Measurements from ENCODE around the gene MAEL.
A peak's percentile ranks its signal among the peaks of the same experiment; 100 is the strongest.
"Not testable (repeated sequence)": the region's sequence is repeated elsewhere in the genome, so short reads cannot be mapped to it uniquely, and the experiment has no call there.

MAEL gene

GRCh38 chr1:166978821-166979220 lies 10.3 kb upstream of the MAEL start:
- DNase-seq, result no peak

GRCh38 chr1:166980383-166980782 lies 8.7 kb upstream of the MAEL start:
- DNase-seq, result no peak

GRCh38 chr1:166980818-166981217 lies 8.3 kb upstream of the MAEL start:
- DNase-seq, result no peak

GRCh38 chr1:166981589-166981988 lies 7.5 kb upstream of the MAEL start:
- DNase-seq, result no peak

GRCh38 chr1:166999075-166999474 lies 10.0 kb downstream of the MAEL start:
- no peak for DNase-seq

GRCh38 chr1:166999500-167000055 lies 10.5 kb downstream of the MAEL start:
- no peak for DNase-seq

- no peak for DNase-seq
These were observed 11.5 kb downstream of the MAEL start for GRCh38 chr1:167000546-167000945.

- DNase-seq, result no peak
These were observed 13.3 kb downstream of the MAEL start for GRCh38 chr1:167002354-167002753.

GRCh38 chr1:167003711-167004110 lies 14.6 kb downstream of the MAEL start:
- no peak for DNase-seq

GRCh38 chr1:167011560-167012191 lies 22.6 kb downstream of the MAEL start:
- no peak for DNase-seq

GRCh38 chr1:167012570-167012969 lies 23.5 kb downstream of the MAEL start:
- no peak for DNase-seq

GRCh38 chr1:167013108-167013929 lies 24.2 kb downstream of the MAEL start:
- DNase-seq, result no peak

- DNase-seq, result no peak
These were observed 27.1 kb downstream of the MAEL start for GRCh38 chr1:167016100-167016750.

GRCh38 chr1:167022384-167022783 lies 33.3 kb downstream of the MAEL start:
- DNase-seq, result no peak

GRCh38 chr1:167029553-167029952 lies 40.5 kb downstream of the MAEL start:
- DNase-seq, result not testable (repeated sequence)

GRCh38 chr1:167033646-167034045 lies 44.6 kb downstream of the MAEL start:
- DNase-seq, result peak; percentile 71

- peak; percentile 93 for DNase-seq
These were observed 54.8 kb downstream of the MAEL start for GRCh38 chr1:167043752-167044488.

GRCh38 chr1:167051907-167052306 lies 62.8 kb downstream of the MAEL start:
- DNase-seq, result no peak

GRCh38 chr1:167052389-167052788 lies 63.3 kb downstream of the MAEL start:
- peak; percentile 10 for DNase-seq

- no peak for DNase-seq
These were observed 65.5 kb downstream of the MAEL start for GRCh38 chr1:167054531-167054930.

GRCh38 chr1:167054946-167055630 lies 66.0 kb downstream of the MAEL start:
- DNase-seq, result no peak

- no peak for DNase-seq
These were observed 67.6 kb downstream of the MAEL start for GRCh38 chr1:167056529-167057231.
